ENCODE measurements around the gene KCNN1. TPM values are rescaled to one million over a fixed set of nuclear protein-coding genes. Genes with fewer than 3 reads are reported as not detected.

KCNN1 gene
- total RNA-seq, 4 donors from 2014 or later: 0.36 TPM; not detected in 3

DNA sequence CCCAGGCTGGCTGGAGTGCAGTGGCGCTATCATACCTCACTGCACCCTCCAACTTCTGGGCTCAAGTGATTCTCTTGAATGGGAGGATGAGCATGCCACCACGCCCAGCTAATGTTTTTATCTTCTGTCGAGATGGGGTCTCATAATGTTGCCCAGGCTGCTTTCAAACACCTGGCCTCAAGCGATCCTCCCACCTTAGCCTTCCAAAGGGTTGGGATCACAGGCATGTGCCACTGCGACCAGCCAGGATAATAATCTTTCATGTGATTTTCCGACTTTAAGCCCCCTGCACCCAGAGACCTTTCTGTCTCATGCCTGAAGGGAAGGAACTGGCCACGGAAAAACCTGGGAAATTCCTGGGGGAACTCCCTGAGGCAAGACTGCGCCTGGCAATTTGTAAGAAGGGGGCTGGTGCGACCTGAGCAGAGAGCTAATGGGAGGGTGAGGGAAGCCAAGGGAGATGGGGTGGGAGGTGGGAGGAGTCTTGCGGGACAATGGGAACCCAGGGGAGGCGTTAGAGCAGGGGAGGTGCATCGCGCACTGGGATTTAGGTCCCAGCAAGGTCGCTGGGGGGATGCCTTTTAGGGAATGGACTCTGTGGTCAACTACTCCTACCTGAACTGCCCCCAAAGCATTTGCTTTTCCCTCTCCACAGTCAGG lies 35.2 kb upstream of the KCNN1 start:
- 20 to 26% methylated on average over 14 of the region's 14 CpGs for WGBS, 2 donors
- TF ChIP-seq, protein P1, sequence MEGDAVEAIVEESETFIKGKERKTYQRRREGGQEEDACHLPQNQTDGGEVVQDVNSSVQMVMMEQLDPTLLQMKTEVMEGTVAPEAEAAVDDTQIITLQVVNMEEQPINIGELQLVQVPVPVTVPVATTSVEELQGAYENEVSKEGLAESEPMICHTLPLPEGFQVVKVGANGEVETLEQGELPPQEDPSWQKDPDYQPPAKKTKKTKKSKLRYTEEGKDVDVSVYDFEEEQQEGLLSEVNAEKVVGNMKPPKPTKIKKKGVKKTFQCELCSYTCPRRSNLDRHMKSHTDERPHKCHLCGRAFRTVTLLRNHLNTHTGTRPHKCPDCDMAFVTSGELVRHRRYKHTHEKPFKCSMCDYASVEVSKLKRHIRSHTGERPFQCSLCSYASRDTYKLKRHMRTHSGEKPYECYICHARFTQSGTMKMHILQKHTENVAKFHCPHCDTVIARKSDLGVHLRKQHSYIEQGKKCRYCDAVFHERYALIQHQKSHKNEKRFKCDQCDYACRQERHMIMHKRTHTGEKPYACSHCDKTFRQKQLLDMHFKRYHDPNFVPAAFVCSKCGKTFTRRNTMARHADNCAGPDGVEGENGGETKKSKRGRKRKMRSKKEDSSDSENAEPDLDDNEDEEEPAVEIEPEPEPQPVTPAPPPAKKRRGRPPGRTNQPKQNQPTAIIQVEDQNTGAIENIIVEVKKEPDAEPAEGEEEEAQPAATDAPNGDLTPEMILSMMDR (IDR thresholded peaks at IDR 0.05): no peak
- no peak for TF ChIP-seq POLR2A (IDR thresholded peaks at IDR 0.05)
- H3K4me3 ChIP-seq (ENCODE audit: low read depth, poor library complexity, severe bottlenecking): no peak overlapping the region
- no peak for DNase-seq (ENCODE audit: low spot score in 2 of 2)
- intact Hi-C loops (cut with DNase I; ENCODE audit: low total_unique reads): loop anchor here (5.0 kb wide), 1 partner anchor 69 kb away; no protein-coding TSS in a partner anchor

DNA sequence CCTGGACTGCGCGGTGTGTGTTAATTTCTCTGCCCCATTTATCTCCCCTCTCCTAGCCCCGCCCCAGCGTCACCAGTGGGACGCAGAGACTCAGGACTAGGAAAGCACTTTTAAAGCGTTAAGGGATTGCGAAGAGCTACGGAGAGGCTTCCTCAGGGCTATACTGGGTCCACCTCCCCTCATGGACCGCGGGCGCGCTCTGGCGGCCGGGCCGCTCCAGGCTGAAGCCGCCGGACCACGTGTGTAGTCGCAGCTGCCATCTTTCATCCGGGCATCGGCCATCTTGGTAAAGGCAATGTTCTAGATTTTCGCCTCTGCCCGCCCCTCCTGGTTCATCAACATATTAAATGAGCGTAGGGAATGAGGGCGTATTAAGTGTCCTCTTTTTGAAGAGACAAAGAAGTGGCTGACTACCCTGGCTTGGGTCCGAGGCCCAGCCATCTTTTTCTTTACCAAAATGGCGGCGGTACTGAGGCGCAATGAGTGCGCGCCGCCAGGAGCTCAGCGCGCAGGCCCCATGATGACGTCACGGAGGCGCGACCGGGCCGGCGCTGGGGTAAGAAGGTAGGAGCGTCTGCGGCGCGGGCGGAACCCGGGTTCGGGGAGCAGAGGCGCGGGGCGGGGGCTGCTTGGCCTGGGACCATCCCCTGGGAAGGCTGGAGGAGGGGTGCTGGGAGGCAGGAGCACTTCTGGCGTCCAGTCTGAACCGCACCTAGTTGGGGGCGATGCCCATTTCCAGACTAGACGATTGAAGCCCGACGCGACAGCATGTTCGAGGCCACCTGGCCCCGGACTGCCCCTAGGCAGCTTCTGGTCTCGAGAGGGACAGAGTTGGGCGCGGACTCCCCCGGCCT lies 34.2 kb upstream of the KCNN1 start, which contains the start of gene CCDC124:
TSS of gene CCDC124 (plus strand) at position 531 of the 854 bp plus-strand sequence. CDS start 3,406 bp downstream, outside the sequence.
- WGBS, 2 donors: 1% methylated on average over 47 to 62 of the region's 64 CpGs
- intact Hi-C loops (cut with DNase I; ENCODE audit: low total_unique reads): loop anchor here (5.0 kb wide), 1 partner anchor 70 kb away; no protein-coding TSS in a partner anchor
- TF ChIP-seq POLR2A (IDR thresholded peaks at IDR 0.05): peak in 1 of 2 donors; percentile 50
- TF ChIP-seq, protein P1 (IDR thresholded peaks at IDR 0.05): peak in 1 of 3 donors; percentile 62

DNA sequence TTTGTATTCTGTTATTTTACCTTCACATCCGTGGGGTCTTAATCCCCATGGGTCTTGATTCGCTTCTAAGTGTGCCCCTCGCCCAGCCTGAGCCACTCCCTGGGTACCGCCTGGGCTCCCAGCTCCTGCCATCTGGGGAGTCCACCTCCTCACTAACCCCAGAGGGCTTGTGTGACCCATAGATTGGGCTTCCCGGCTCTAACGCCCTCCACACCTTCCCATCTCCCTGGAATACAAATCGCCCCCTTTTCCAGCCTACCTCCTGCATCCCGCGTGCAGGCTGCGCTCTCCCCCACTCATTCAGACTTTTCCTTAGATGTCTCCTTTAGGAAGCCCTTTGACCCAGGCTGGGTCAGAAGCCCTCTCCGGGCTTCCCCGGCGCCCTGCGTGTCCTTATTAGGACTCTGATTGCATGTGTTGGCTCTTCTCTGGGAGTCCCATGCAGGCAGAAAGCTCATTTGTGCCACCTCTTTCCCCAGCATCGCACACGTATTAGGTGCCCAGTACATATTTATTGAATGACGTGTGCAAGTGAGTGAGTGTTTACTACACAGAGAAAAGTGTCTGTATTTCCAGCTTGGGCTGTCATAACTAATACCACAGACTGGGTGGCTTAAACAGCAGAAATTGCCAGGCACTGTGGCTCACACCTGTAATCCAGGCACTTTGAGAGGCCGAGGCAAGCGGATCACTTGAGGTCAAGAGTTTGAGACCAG lies 33.3 kb upstream of the KCNN1 start:
- peak overlapping the region; percentile 54 for H3K4me3 ChIP-seq (ENCODE audit: low read depth, poor library complexity, severe bottlenecking)
- TF ChIP-seq, protein P1 (IDR thresholded peaks at IDR 0.05): no peak
- no peak for TF ChIP-seq POLR2A (IDR thresholded peaks at IDR 0.05)
- 16% methylated on average over 19 of the region's 19 CpGs for WGBS, 2 donors
- DNase-seq (ENCODE audit: low spot score in 2 of 2): no peak
- intact Hi-C loops (cut with DNase I; ENCODE audit: low total_unique reads): loop anchor here (5.0 kb wide), 1 partner anchor 71 kb away; no protein-coding TSS in a partner anchor

More for the DNA sequence above, 34.2 kb upstream of the KCNN1 start, which contains the start of gene CCDC124:
- peak within 1 kb of the TSS; percentile 54 for H3K4me3 ChIP-seq (ENCODE audit: low read depth, poor library complexity, severe bottlenecking)
- DNase-seq (ENCODE audit: low spot score in 2 of 2): peak; percentile 86 to 98

DNA sequence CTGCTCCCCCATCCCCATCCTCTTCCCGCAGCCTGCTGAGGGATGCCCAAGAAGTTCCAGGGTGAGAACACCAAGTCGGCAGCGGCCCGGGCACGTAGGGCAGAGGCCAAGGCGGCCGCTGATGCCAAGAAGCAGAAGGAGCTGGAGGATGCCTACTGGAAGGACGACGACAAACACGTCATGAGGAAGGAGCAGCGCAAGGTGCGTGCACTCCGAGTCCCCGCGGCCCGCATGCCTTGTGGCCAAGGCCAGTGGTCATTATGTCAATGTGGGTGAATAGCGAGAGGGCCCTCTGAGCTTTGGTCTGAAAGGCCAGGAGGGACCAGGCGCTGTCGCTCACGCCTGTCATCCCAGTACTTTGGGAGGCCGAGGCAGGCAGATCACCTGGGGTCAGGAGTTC lies 30.5 kb upstream of the KCNN1 start:
- WGBS, 2 donors: 90 to 91% methylated on average over 21 of the region's 21 CpGs
- no peak overlapping the region for H3K4me3 ChIP-seq (ENCODE audit: low read depth, poor library complexity, severe bottlenecking)
- intact Hi-C loops (cut with DNase I; ENCODE audit: low total_unique reads): no loop called here
- no peak for TF ChIP-seq POLR2A (IDR thresholded peaks at IDR 0.05)
- TF ChIP-seq, protein P1 (IDR thresholded peaks at IDR 0.05): no peak
- DNase-seq (ENCODE audit: low spot score in 2 of 2): no peak

DNA sequence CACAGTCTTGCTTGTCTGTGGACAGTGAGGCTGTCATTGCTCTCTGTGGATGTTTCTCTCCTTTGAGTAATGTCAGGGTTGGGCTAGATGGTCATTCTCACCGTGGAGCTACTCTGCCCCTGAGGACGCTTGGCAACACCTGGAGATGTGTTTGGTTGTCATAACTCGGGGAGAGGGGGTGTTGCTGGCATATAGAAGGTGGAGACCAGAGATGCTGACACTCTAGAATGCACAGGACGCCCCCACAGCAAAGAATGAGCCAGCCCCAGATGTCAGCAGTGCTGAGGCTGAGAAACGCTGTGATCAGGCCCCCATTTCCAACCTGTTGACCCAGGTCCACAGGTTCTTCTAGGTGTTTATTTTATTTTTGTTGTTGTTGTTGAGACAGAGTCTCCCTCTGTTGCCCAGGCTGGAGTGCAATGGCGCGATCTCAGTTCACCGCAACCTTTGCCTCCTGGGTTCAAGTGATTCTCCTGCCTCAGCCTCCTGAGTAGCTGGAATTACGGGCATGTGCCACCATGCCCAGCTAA lies 29.5 kb upstream of the KCNN1 start:
- H3K4me3 ChIP-seq (ENCODE audit: low read depth, poor library complexity, severe bottlenecking): no peak overlapping the region
- WGBS, 2 donors: 89 to 94% methylated on average over 9 of the region's 9 CpGs
- TF ChIP-seq POLR2A (IDR thresholded peaks at IDR 0.05): no peak
- TF ChIP-seq, protein P1 (IDR thresholded peaks at IDR 0.05): no peak
- intact Hi-C loops (cut with DNase I; ENCODE audit: low total_unique reads): no loop called here
- DNase-seq (ENCODE audit: low spot score in 2 of 2): no peak

All from lower leg skin (tissue), 4 donors.